ENCODE results near the gene PODNL1.

Gene PODNL1

DNA sequence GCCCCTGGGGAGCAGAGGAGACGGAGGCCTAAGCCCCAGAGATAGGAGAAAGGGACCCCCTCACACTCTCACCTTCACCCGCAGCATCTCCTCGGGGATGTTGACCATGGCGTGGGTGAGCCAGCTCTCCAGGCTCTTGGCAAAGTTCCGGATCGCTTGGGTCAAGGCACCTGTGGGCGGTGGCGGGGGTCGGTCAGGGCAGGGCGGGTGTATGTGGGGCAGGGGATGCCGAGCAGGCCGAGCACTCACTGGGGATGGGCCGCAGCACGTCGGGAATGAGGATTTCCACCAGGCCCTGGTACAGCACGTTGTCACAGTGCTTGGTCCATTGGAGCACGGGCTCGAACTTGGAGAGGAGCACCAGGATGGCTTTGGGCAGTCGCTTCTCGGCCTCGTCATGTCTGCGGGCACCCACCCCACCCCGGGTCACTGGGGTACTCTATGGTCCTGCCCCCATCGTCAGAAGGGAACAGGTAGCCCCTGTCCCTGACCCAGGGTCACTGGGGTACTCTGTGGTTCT is 27.2 kb upstream of the PODNL1 start:
- Mint-ChIP-seq H3K27me3 (ENCODE audit: low read depth) (no peaks in the 10 kb centered on the region), H3K27ac (no peak overlapping the region), H3K36me3 (ENCODE audit: low read depth) (peaks cover 34% of the 10 kb centered on the region), H3K4me1 (peaks cover 4% of the 10 kb centered on the region), H3K9me3 (no peaks in the 10 kb centered on the region), H3K4me3 (no peak overlapping the region)
- TF ChIP-seq, protein P1, sequence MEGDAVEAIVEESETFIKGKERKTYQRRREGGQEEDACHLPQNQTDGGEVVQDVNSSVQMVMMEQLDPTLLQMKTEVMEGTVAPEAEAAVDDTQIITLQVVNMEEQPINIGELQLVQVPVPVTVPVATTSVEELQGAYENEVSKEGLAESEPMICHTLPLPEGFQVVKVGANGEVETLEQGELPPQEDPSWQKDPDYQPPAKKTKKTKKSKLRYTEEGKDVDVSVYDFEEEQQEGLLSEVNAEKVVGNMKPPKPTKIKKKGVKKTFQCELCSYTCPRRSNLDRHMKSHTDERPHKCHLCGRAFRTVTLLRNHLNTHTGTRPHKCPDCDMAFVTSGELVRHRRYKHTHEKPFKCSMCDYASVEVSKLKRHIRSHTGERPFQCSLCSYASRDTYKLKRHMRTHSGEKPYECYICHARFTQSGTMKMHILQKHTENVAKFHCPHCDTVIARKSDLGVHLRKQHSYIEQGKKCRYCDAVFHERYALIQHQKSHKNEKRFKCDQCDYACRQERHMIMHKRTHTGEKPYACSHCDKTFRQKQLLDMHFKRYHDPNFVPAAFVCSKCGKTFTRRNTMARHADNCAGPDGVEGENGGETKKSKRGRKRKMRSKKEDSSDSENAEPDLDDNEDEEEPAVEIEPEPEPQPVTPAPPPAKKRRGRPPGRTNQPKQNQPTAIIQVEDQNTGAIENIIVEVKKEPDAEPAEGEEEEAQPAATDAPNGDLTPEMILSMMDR (IDR thresholded peaks at IDR 0.05; ENCODE audit: unreplicated experiment in 3 of 3) = no peak

- Mint-ChIP-seq H3K9me3 (no peaks in the 10 kb centered on the region), H3K36me3 (ENCODE audit: low read depth) (peaks cover 30% of the 10 kb centered on the region), H3K27ac (peak overlapping the region in 1 of 3 experiments; percentile 45), H3K27me3 (ENCODE audit: low read depth) (no peaks in the 10 kb centered on the region), H3K4me1 (peaks cover 4% of the 10 kb centered on the region), H3K4me3 (no peak overlapping the region)
- TF ChIP-seq, protein P1 (IDR thresholded peaks at IDR 0.05; ENCODE audit: unreplicated experiment in 3 of 3) = no peak
These were observed 26.6 kb upstream of the PODNL1 start for GRCh38 chr19:13964776-13965175.

GRCh38 chr19:13963603-13964105 is 25.4 kb upstream of the PODNL1 start:
- TF ChIP-seq, protein P1 (IDR thresholded peaks at IDR 0.05; ENCODE audit: unreplicated experiment in 3 of 3) = no peak
- no peak overlapping the region for H3K27ac Mint-ChIP-seq
- no peak overlapping the region for H3K4me3 Mint-ChIP-seq
- H3K27me3 Mint-ChIP-seq (ENCODE audit: low read depth) = no peaks in the 10 kb centered on the region
- H3K4me1 Mint-ChIP-seq = peaks cover 4% of the 10 kb centered on the region
- H3K36me3 Mint-ChIP-seq (ENCODE audit: low read depth) = peaks cover 22% of the 10 kb centered on the region
- no peaks in the 10 kb centered on the region for H3K9me3 Mint-ChIP-seq

DNA sequence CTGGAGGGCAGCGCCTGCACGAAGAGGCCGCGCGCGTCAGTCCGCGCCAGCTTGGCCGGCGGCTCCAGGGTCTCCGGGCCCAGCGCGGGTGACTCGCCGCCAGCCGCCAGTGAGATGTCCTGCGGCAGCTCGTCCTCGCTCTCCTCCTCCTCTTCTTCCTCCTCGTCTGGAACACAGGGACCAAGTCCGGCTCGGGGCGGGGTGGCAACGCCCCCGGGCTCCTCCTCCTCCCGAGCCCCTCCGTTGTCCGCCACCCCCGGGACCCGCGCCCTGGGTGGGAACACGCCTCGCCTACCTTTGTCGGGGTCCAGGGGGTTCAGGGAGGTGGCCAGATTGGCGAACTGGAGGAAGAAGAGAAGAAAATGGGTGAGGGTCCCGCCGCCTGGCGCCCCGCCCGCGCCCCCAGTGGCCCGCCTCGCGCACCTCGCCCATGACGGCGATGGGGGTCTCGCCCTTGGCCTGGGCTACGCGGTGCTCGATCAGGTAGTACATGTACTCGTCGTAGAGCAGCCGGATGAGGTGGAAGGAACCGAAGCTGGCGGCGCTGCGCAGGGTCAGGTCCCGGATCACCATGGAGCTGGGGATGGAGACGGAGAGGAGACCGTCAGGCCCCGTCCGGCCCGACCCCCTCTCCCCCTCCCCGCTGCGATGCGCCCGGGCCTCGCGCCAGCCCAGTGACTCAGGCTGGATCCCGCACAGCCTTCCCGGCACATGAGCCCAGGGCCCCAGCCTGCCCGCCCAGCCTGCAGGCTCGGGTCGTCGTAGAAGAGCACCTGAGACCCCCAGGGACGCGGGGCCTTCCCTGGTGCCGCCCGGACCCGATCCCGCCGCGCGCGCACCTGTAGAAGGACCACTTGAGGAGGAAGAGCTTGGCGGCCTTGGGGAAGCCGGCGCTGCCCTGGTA is 24.7 kb upstream of the PODNL1 start:
- Mint-ChIP-seq H3K4me3 (no peak overlapping the region), H3K4me1 (peaks cover 4% of the 10 kb centered on the region), H3K27me3 (ENCODE audit: low read depth) (no peaks in the 10 kb centered on the region), H3K36me3 (ENCODE audit: low read depth) (peaks cover 29% of the 10 kb centered on the region), H3K9me3 (no peaks in the 10 kb centered on the region), H3K27ac (no peak overlapping the region)
- TF ChIP-seq, protein P1 (IDR thresholded peaks at IDR 0.05; ENCODE audit: unreplicated experiment in 3 of 3) = no peak

- Mint-ChIP-seq H3K36me3 (ENCODE audit: low read depth) (peaks cover 30% of the 10 kb centered on the region), H3K27ac (no peak overlapping the region), H3K4me3 (no peak overlapping the region), H3K4me1 (peaks cover 4% of the 10 kb centered on the region), H3K27me3 (ENCODE audit: low read depth) (no peaks in the 10 kb centered on the region), H3K9me3 (no peaks in the 10 kb centered on the region)
- TF ChIP-seq, protein P1 (IDR thresholded peaks at IDR 0.05; ENCODE audit: unreplicated experiment in 3 of 3) = no peak
These were observed 23.8 kb upstream of the PODNL1 start for GRCh38 chr19:13961826-13962698.
